RWPE2 (cell line): ENCODE data around the gene RABEP2.
A peak's percentile ranks its signal among the peaks of the same experiment; 100 is the strongest.
"Not testable (repeated sequence)": the region's sequence is repeated elsewhere in the genome, so short reads cannot be mapped to it uniquely, and the experiment has no call there.

ENCODE experiments used
- ATAC-seq: fragments of 200-7000 bp; cut with Tn5 transposase; 3 replicates; pipeline ENCODE4 v1.9.1; 2021; ENCODE audit warnings: low read depth
- DNase-seq: peaks from one replicate; pipeline ENCODE4 v3.0.0-alpha.2; 2020; ENCODE audit warnings: low spot score
- H3K27ac ChIP-seq: fragments of 450-650 bp; 2 replicates; pipeline ENCODE4 v1.5.1; 2017; ENCODE audit warnings: mild to moderate bottlenecking; ENCODE audit not compliant: poor library complexity, severe bottlenecking
- H3K27me3 ChIP-seq: fragments of 250-450 bp; sonication (Bioruptor Pico); 2 replicates; pipeline ENCODE4 v1.5.1; 2021; ENCODE audit warnings: mild to moderate bottlenecking, moderate library complexity; ENCODE audit not compliant: insufficient read depth, poor library complexity, severe bottlenecking
- H3K36me3 ChIP-seq: fragments of 250-450 bp; sonication (Bioruptor Pico); 2 replicates; pipeline ENCODE4 v1.5.1; 2020; ENCODE audit warnings: low read depth, mild to moderate bottlenecking, moderate library complexity
- H3K4me1 ChIP-seq: fragments of 250-450 bp; sonication (Bioruptor Pico); 2 replicates; pipeline ENCODE4 v1.5.1; 2021; ENCODE audit warnings: mild to moderate bottlenecking, moderate library complexity; ENCODE audit not compliant: insufficient read depth, poor library complexity, severe bottlenecking
- H3K4me3 ChIP-seq: fragments of 250-450 bp; sonication (Bioruptor Pico); 2 replicates; pipeline ENCODE4 v1.5.1; 2021; ENCODE audit warnings: mild to moderate bottlenecking, moderate library complexity; ENCODE audit not compliant: severe bottlenecking
- H3K9me3 ChIP-seq: fragments of 250-450 bp; sonication (Bioruptor Pico); 2 replicates; pipeline ENCODE4 v1.5.1; 2021; ENCODE audit warnings: mild to moderate bottlenecking, moderate library complexity; ENCODE audit not compliant: severe bottlenecking
- TF ChIP-seq, protein P1 (sequence below): fragments of 450-650 bp; IDR thresholded peaks from one replicate; pipeline ENCODE4 v1.5.1; 2017; ENCODE audit warnings: mild to moderate bottlenecking, moderate library complexity; ENCODE audit not compliant: poor library complexity, severe bottlenecking

Gene RABEP2

DNA sequence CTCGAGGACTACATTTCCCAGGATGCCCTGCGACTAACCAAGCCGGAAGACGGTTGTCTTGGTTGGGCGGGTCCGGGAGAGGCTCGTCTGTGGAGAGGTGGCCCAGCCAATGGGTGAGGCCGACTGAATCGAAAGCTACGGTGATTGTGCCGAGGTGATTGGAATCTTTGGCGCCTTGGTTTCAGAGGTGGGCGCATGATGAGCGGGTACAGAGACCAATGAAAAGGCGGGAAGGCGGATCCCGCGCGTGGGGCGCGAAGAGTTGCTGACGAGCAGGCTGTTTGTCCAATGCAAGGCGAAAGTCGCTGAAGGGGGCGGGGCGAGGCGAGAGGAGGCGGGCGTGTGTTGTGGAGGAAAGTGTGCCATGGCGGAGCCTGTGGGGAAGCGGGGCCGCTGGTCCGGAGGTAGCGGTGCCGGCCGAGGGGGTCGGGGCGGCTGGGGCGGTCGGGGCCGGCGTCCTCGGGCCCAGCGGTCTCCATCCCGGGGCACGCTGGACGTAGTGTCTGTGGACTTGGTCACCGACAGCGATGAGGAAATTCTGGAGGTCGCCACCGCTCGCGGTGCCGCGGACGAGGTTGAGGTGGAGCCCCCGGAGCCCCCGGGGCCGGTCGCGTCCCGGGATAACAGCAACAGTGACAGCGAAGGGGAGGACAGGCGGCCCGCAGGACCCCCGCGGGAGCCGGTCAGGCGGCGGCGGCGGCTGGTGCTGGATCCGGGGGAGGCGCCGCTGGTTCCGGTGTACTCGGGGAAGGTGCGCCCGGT, 25.8 kb upstream of the RABEP2 start, which contains the start of gene NFATC2IP:
NFATC2IP (plus strand) TSS at position 290 of the 762 bp plus-strand sequence; CDS start at position 365, 75 bp downstream.
- ATAC-seq = peak; percentile 97

DNA sequence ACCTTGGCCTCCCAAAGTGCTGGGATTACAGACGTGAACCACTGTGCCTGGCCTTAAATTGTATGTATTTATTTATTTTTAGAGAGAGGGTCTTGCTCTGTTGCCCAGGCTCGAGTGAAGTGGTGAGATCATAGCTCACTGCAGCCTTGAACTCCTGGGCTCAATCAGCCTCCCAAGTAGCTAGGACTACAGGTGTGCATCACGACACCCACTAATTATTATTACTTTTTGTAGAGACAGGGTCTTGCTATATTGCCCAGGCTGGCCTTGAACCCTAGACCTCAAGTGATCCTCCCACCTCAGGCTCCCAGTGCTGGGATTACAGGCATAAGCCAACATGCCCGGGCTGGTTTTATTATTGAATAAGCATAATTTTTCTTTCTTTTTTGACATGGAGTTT, 21.6 kb upstream of the RABEP2 start:
- no peak for ATAC-seq
- Histone ChIP-seq H3K4me1 (no peaks in the 10 kb centered on the region), H3K36me3 (no peaks in the 10 kb centered on the region), H3K4me3 (no peak overlapping the region), H3K9me3 (no peaks in the 10 kb centered on the region), H3K27ac (no peak overlapping the region), H3K27me3 (no peaks in the 10 kb centered on the region)
- TF ChIP-seq, protein P1, sequence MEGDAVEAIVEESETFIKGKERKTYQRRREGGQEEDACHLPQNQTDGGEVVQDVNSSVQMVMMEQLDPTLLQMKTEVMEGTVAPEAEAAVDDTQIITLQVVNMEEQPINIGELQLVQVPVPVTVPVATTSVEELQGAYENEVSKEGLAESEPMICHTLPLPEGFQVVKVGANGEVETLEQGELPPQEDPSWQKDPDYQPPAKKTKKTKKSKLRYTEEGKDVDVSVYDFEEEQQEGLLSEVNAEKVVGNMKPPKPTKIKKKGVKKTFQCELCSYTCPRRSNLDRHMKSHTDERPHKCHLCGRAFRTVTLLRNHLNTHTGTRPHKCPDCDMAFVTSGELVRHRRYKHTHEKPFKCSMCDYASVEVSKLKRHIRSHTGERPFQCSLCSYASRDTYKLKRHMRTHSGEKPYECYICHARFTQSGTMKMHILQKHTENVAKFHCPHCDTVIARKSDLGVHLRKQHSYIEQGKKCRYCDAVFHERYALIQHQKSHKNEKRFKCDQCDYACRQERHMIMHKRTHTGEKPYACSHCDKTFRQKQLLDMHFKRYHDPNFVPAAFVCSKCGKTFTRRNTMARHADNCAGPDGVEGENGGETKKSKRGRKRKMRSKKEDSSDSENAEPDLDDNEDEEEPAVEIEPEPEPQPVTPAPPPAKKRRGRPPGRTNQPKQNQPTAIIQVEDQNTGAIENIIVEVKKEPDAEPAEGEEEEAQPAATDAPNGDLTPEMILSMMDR = no peak
- DNase-seq = no peak

More for the DNA sequence above, 25.8 kb upstream of the RABEP2 start, which contains the start of gene NFATC2IP:
- TF ChIP-seq, protein P1 = no peak
- Histone ChIP-seq H3K27me3 (no peaks in the 10 kb centered on the region), H3K9me3 (no peaks in the 10 kb centered on the region), H3K4me1 (no peaks in the 10 kb centered on the region), H3K36me3 (peaks cover 37% of the 10 kb centered on the region), H3K4me3 (peak within 1 kb of the TSS; percentile 83), H3K27ac (peak within 1 kb of the TSS; percentile 48)
- DNase-seq = peak; percentile 100

DNA sequence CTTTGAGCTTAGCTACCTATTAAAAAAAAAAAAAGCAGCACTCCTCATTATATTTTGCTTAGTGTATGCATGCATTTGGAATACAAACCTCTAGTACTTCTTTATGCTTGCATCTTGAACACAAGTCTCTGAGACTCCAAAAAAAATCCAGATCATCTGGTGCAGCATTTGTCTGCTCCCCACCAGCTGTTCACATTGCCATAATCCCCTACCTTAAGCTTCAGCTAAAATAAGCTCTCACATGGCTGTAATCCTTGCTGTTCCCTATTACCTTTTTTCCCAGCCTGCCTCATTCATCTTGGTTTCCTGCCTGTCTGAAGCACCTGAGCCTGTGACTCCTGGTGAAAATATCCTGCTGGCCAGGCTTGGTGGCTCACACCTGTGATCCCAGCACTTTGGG, 18.2 kb upstream of the RABEP2 start:
- Histone ChIP-seq H3K36me3 (no peaks in the 10 kb centered on the region), H3K27me3 (no peaks in the 10 kb centered on the region), H3K27ac (no peak overlapping the region), H3K4me3 (no peak overlapping the region), H3K9me3 (no peaks in the 10 kb centered on the region), H3K4me1 (no peaks in the 10 kb centered on the region)
- ATAC-seq = no peak
- TF ChIP-seq, protein P1 = no peak
- no peak for DNase-seq

DNA sequence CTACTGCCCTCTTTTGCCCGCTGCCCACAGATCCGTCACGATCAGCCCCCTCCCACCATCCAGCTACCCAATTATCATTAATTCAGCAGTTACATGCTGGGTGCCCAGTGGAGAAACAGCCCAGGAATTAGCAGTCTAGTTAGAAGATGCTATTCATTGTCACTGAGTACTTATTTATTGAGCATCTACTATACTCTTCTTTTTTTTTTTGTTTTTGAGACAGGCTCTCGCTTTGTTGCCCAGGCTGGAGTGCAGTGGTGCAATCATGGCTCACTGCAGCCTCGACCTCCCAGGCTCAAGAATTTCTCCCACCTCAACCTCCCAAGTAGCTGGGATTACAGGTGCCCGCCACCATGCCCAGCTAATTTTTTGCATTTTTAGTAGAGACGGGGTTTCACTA, 14.8 kb upstream of the RABEP2 start:
- H3K27ac ChIP-seq, H3K36me3 ChIP-seq, H3K4me1 ChIP-seq, ATAC-seq, H3K9me3 ChIP-seq, DNase-seq, H3K27me3 ChIP-seq, H3K4me3 ChIP-seq: not testable (repeated sequence)

DNA sequence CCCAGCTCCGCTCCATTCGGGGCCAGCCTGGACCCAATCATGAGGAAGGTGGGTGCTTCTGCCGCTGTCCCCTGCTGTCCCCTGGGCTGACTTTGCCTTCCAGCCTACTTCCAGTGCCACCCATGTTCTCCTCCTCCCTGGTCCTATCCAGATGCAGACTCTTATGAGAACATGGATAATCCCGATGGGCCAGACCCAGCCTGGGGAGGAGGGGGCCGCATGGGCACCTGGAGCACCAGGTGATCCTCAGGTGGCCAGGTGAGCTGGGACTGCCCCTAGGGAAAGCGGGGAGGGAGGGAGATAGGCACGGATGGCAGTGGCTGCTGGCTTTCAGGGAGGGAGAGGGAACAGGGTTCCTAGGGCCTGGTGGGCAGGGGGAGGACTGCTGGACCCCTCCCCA, 13.7 kb upstream of the RABEP2 start:
- DNase-seq = no peak
- H3K27me3 ChIP-seq = no peaks in the 10 kb centered on the region
- TF ChIP-seq, protein P1 = no peak
- H3K4me1 ChIP-seq = no peaks in the 10 kb centered on the region
- no peak overlapping the region for H3K4me3 ChIP-seq
- no peaks in the 10 kb centered on the region for H3K36me3 ChIP-seq
- no peak for ATAC-seq
- no peak overlapping the region for H3K27ac ChIP-seq
- no peaks in the 10 kb centered on the region for H3K9me3 ChIP-seq
